Measurements from ENCODE around the gene LRRFIP2. TPM values are rescaled to one million over a fixed set of nuclear protein-coding genes. Genes with fewer than 3 reads are reported as not detected.

LRRFIP2 gene
- 44.6 and 53.3 TPM in 2 replicates for total RNA-seq

GRCh38 chr3:37174532-37175126, at the start of gene LRRFIP2:
TSS of gene LRRFIP2 (minus strand) at chr3:37174582. CDS start at chr3:37148983, 25,599 bp downstream.

Other genes starting within 250 kb of the LRRFIP2 start
- 10.3 and 15.6 TPM in 2 replicates for gene TRANK1, start 229.5 kb downstream of the LRRFIP2 start, total RNA-seq
- 11.0 and 12.3 TPM in 2 replicates for gene EPM2AIP1, start 181.5 kb downstream of the LRRFIP2 start, total RNA-seq
- gene MLH1, start 181.1 kb downstream of the LRRFIP2 start, total RNA-seq: 36.2 and 36.4 TPM in 2 replicates
- gene GOLGA4, start 68.7 kb upstream of the LRRFIP2 start, total RNA-seq: 78.8 and 120 TPM in 2 replicates